HepG2 (cell line): ENCODE measurements around the gene PGGT1B. TPM values are rescaled to one million over a fixed set of nuclear protein-coding genes. Genes with fewer than 3 reads are reported as not detected.
A peak's percentile ranks its signal among the peaks of the same experiment; 100 is the strongest.

Experiments
- ATAC-seq: fragments of 200-7000 bp; cut with Tn5 transposase; 3 replicates; pipeline ENCODE4 v1.9.1; 2020; ENCODE audit warnings: mild to moderate bottlenecking, moderate library complexity
- BruUV-seq: library from RNA; stranded (reverse); fragments of 400-500 nt; replicated peaks from 2 replicates; lab custom pipeline; 2021; lab: Mats Ljungman, UMichigan
- CTCF ChIA-PET: fragments of 300-600 bp; formaldehyde crosslinking; extraction: SDS; loops from one replicate; lab custom pipeline; 2021; ENCODE audit warnings: low total read pairs, inconsistent platforms, low intra/inter-chr PET ratio; lab: Yijun Ruan, JAX
- POLR2A ChIA-PET: fragments of 350-600 bp; sonication (Branson Sonifier 250); formaldehyde crosslinking; loops from one replicate; lab custom pipeline; 2020; ENCODE audit warnings: antibody characterized with exemption, inconsistent platforms; lab: Yijun Ruan, JAX
- DNase-seq: peaks from one replicate; pipeline ENCODE4 v3.0.0-alpha.2; 2015; ENCODE audit warnings: low spot score
- FAIRE-seq: peaks from 3 replicates; lab custom pipeline; 2011; peaks lifted over from hg19 to GRCh38; lab: Jason Lieb, UNC
- H2AFZ ChIP-seq: one replicate; pipeline ENCODE4 v1.6.1; 2011; ENCODE audit warnings: low read length, inconsistent platforms
- H3K27ac ChIP-seq: fragments of 300-600 bp; 3 replicates; pipeline ENCODE4 v1.8.0; 2011; ENCODE audit warnings: mixed run types, mild to moderate bottlenecking, mixed read lengths, low read length, inconsistent platforms; ENCODE audit not compliant: insufficient read depth; ENCODE audit errors: extremely low read length
- H3K27me3 ChIP-seq, 2 experiments: fragments of 200-600 bp in 1 of 2; 2 replicates in 1 of 2; 3 replicates in 1 of 2; pipeline versions ENCODE4 v1.6.0 to v1.8.0; 2011; ENCODE audit warnings: low read length in 2 of 2, mild to moderate bottlenecking in 2 of 2, moderate library complexity in 2 of 2, inconsistent platforms in 1 of 2; ENCODE audit not compliant: insufficient read depth in 2 of 2, control insufficient read depth in 1 of 2
- H3K36me3 ChIP-seq, 2 experiments: fragments of 200-600 bp in 1 of 2; replicated peaks in 1 of 2; 2 replicates in 1 of 2; 3 replicates in 1 of 2; pipeline versions ENCODE4 v1.5.1 to v1.8.0; 2011; ENCODE audit warnings: low read length in 2 of 2, inconsistent platforms in 1 of 2; ENCODE audit not compliant: insufficient read depth in 2 of 2, control insufficient read depth in 1 of 2
- H3K4me1 ChIP-seq: 2 replicates; pipeline ENCODE4 v1.5.1; 2012; ENCODE audit warnings: low read length, inconsistent platforms; ENCODE audit not compliant: insufficient read depth
- H3K4me2 ChIP-seq: 2 replicates; pipeline ENCODE4 v1.6.0; 2011; ENCODE audit warnings: low read depth, low read length, inconsistent platforms
- H3K4me3 ChIP-seq, 3 experiments: fragments of 200-600 bp in 1 of 3; sonication (generic), shearing (Covaris generic) in 1 of 3; replicated peaks in 1 of 3; 2 replicates each; pipeline ENCODE4 v1.5.1; 2011 to 2016; ENCODE audit warnings: low read length in 3 of 3, inconsistent platforms in 2 of 3, low read depth in 2 of 3, mild to moderate bottlenecking in 2 of 3, control low read depth in 1 of 3, mixed read lengths in 1 of 3; ENCODE audit not compliant: insufficient read depth in 1 of 3
- H3K79me2 ChIP-seq: one replicate; pipeline ENCODE4 v1.6.1; 2011; ENCODE audit warnings: low read length, inconsistent platforms; ENCODE audit not compliant: insufficient read depth
- H3K9ac ChIP-seq: 2 replicates; pipeline ENCODE4 v1.6.0; 2011; ENCODE audit warnings: mild to moderate bottlenecking, low read depth, low read length, inconsistent platforms; ENCODE audit not compliant: insufficient read depth
- H3K9me3 ChIP-seq: 2 replicates; pipeline ENCODE4 v1.5.1; 2012; ENCODE audit warnings: mild to moderate bottlenecking, low read length
- H4K20me1 ChIP-seq: 2 replicates; pipeline ENCODE4 v1.6.0; 2011; ENCODE audit warnings: inconsistent platforms, mild to moderate bottlenecking, low read length, moderate library complexity; ENCODE audit not compliant: insufficient read depth
- ASH2L ChIP-seq: fragments of 300-600, 200-600 bp; sonication (generic); IDR thresholded peaks from 2 replicates; pipeline ENCODE4 v1.7.0; 2017; ENCODE audit warnings: low read depth, mild to moderate bottlenecking, moderate library complexity, mixed read lengths, low read length; ENCODE audit not compliant: insufficient read length
- DNMT1 ChIP-seq: sonication (generic); formaldehyde crosslinking; IDR thresholded peaks from 2 replicates; pipeline ENCODE4 v1.5.1; 2020; ENCODE audit warnings: mild to moderate bottlenecking, missing genetic modification reagents
- KDM3A ChIP-seq: IDR thresholded peaks from 2 replicates; pipeline ENCODE4 v1.6.1; 2018; ENCODE audit warnings: low read depth, missing compliant biosample characterization
- MAFK ChIP-seq, 2 experiments: IDR thresholded peaks in 1 of 2; conservative IDR thresholded peaks in 1 of 2; 2 replicates each; pipeline ENCODE4 v1.6.1; 2011; ENCODE audit warnings: improper control_type of control experiment in 2 of 2, low read length in 2 of 2
- MLLT10 ChIP-seq: sonication (generic); formaldehyde crosslinking; IDR thresholded peaks from 2 replicates; pipeline ENCODE4 v1.4.0; 2020; ENCODE audit warnings: missing genetic modification reagents
- NCOA1 ChIP-seq: sonication (generic); formaldehyde crosslinking; IDR thresholded peaks from 2 replicates; pipeline ENCODE4 v1.9.0; 2021; ENCODE audit warnings: missing genetic modification reagents
- NFE2L2 ChIP-seq: fragments of 150-350 bp; IDR thresholded peaks from 2 replicates; pipeline ENCODE4 v1.6.1; 2014; ENCODE audit warnings: low read length
- NFYB ChIP-seq: sonication (generic); formaldehyde crosslinking; IDR thresholded peaks from 2 replicates; pipeline ENCODE4 v1.4.0; 2020; ENCODE audit warnings: missing genetic modification reagents
- NONO ChIP-seq, 2 experiments: fragments of 450-650 bp in 1 of 2; sonication (generic) in 1 of 2; formaldehyde crosslinking in 1 of 2; IDR thresholded peaks in 1 of 2; conservative IDR thresholded peaks in 1 of 2; 2 replicates each; pipeline versions ENCODE4 v1.6.1 to v1.8.0; 2017 to 2022; ENCODE audit warnings: mild to moderate bottlenecking in 1 of 2, missing genetic modification reagents in 1 of 2, moderate library complexity in 1 of 2
- PAF1 ChIP-seq: IDR thresholded peaks from 2 replicates; pipeline ENCODE4 v1.6.1; 2016; ENCODE audit warnings: missing genetic modification reagents, missing compliant biosample characterization
- THAP11 ChIP-seq: IDR thresholded peaks from 2 replicates; pipeline ENCODE4 v1.6.1; 2016; ENCODE audit warnings: missing biosample characterization, missing genetic modification reagents
- ZNF335 ChIP-seq: sonication (generic); formaldehyde crosslinking; IDR thresholded peaks from 2 replicates; pipeline ENCODE4 v1.4.0; 2020; ENCODE audit warnings: missing genetic modification reagents
- ZNF556 ChIP-seq: sonication (generic); formaldehyde crosslinking; IDR thresholded peaks from 2 replicates; pipeline ENCODE4 v1.4.0; 2020; ENCODE audit warnings: mild to moderate bottlenecking, missing genetic modification reagents, borderline replicate concordance
- ZNF7 ChIP-seq: IDR thresholded peaks from 2 replicates; pipeline ENCODE4 v1.6.1; 2016; ENCODE audit warnings: missing biosample characterization, missing genetic modification reagents
- ZSCAN20 ChIP-seq: sonication (generic); formaldehyde crosslinking; IDR thresholded peaks from 2 replicates; pipeline ENCODE4 v1.4.0; 2020; ENCODE audit warnings: missing genetic modification reagents, mild to moderate bottlenecking, borderline replicate concordance
- WGBS: methylation state at CpG from one replicate; pipeline ENCODE4 v1.1.6; 2017; ENCODE audit warnings: low lambda C conversion rate; 5-methylcytosine and 5-hydroxymethylcytosine counted together
- in situ Hi-C: cut with HindIII; loops from 2 replicates; pipeline ENCODE4 v1.10.0; 2017; ENCODE audit warnings: low pct_unique_long_range_greater_than_20kb; ENCODE audit not compliant: extremely low pct_ligation_motif_present
- intact Hi-C: fragments of 100-400 bp; cut with micrococcal nuclease; formaldehyde crosslinking; loops from one replicate; pipeline ENCODE4 v1.10.0; 2022; ENCODE audit not compliant: unreplicated experiment
- polyA plus RNA-seq, 8 experiments: library from polyadenylated mRNA; depleted of rRNA in 3 of 8; stranded (reverse) in 7 of 8; unstranded in 1 of 8; fragments of >200 nt; fragmentation: Illumina TruSeq in 4 of 8; extraction: Trizol in 4 of 8; gene quantifications; 2 replicates each; pipeline versions ENCODE4 v1.2.1 to v1.2.3, GENCODE V29; 2011 to 2016; ENCODE audit warnings: low read depth in 4 of 8, missing spikeins in 1 of 8, mixed read lengths in 1 of 8; ENCODE audit not compliant: insufficient read depth in 1 of 8
- total RNA-seq, 5 experiments: library from RNA; depleted of rRNA; stranded (reverse); fragments of >200 nt; fragmentation: Illumina TruSeq; extraction: Trizol; gene quantifications; 2 replicates each; pipeline ENCODE4 v1.2.3, GENCODE V29; 2016; ENCODE audit warnings: low read depth in 1 of 5
- TF ChIP-seq, protein P1 (sequence below): IDR thresholded peaks from 2 replicates; pipeline ENCODE4 v1.6.1; 2012; ENCODE audit warnings: inconsistent platforms
- TF ChIP-seq, protein P2 (sequence below): sonication (generic); formaldehyde crosslinking; IDR thresholded peaks from 2 replicates; pipeline ENCODE4 v1.4.0; 2020; ENCODE audit warnings: missing genetic modification reagents, borderline replicate concordance

Gene PGGT1B
- total and polyA plus RNA-seq, 2 of the 13 experiments (the other 11 are each of a cell fraction or from before 2014, with no cell fraction given): 2.4 to 42.7 TPM

DNA sequence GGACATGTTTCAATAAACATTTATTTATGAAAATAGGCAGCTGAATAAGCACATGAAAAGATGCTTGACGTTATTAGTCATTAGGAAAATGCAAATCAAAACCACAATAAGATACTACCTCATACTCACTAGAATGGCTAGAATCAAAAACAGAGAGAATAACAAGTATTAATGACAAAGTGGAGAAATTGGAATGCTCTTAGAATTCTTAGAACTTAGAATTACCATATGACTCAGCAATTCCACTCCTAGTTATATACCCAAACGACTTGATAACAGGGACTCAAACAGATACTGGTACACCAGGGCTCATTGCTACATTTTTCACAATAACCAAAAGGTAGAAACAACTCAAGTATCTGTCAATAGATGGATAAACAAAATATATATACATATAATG, 77.9 kb downstream of the PGGT1B start:
- Histone ChIP-seq H3K4me3 (no peak overlapping the region), H3K4me2 (no peak overlapping the region), H3K4me1 (peaks cover 3% of the 10 kb centered on the region; the same call in 1 of the 2 replicates), H3K9me3 (no peaks in the 10 kb centered on the region), H4K20me1 (no peaks in the 10 kb centered on the region), H3K9ac (no peak overlapping the region), H3K27ac (no peak overlapping the region), H2AFZ (no peak overlapping the region), H3K27me3 (peaks cover 3 to 25% of the 10 kb centered on the region in 2 experiments; a peak in 3 of 5 replicates), H3K79me2 (no peaks in the 10 kb centered on the region), H3K36me3 (no peaks in the 10 kb centered on the region)
- in situ Hi-C loops: no loop called here
- intact Hi-C loops: loop anchor here (5.0 kb wide), 1 partner anchor 58 kb away; no protein-coding TSS in a partner anchor
- no peak for DNase-seq
- BruUV-seq: no TSS peak
- ChIA-PET CTCF (no interaction called here), POLR2A (no interaction called here)
- no peak for ATAC-seq
- 30% methylated on average over 2 of the region's 2 CpGs for WGBS
- TF ChIP-seq THAP11 (CRISPR knock-in tag): no peak
- no peak for TF ChIP-seq PAF1 (CRISPR knock-in tag)
- TF ChIP-seq MLLT10 (CRISPR knock-in tag): no peak
- TF ChIP-seq ASH2L: no peak
- TF ChIP-seq ZSCAN20: no peak
- TF ChIP-seq, protein P1, sequence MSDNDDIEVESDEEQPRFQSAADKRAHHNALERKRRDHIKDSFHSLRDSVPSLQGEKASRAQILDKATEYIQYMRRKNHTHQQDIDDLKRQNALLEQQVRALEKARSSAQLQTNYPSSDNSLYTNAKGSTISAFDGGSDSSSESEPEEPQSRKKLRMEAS: no peak
- TF ChIP-seq NONO (IDR thresholded peaks at IDR 0.05): no peak
- TF ChIP-seq NONO (CRISPR knock-in tag; conservative IDR thresholded peaks at IDR 0.05): no peak
- TF ChIP-seq ZNF335 (CRISPR knock-in tag): no peak
- peak; percentile 62 for TF ChIP-seq NFE2L2
- no peak for TF ChIP-seq KDM3A
- TF ChIP-seq NCOA1 (CRISPR knock-in tag): no peak
- TF ChIP-seq, protein P2, sequence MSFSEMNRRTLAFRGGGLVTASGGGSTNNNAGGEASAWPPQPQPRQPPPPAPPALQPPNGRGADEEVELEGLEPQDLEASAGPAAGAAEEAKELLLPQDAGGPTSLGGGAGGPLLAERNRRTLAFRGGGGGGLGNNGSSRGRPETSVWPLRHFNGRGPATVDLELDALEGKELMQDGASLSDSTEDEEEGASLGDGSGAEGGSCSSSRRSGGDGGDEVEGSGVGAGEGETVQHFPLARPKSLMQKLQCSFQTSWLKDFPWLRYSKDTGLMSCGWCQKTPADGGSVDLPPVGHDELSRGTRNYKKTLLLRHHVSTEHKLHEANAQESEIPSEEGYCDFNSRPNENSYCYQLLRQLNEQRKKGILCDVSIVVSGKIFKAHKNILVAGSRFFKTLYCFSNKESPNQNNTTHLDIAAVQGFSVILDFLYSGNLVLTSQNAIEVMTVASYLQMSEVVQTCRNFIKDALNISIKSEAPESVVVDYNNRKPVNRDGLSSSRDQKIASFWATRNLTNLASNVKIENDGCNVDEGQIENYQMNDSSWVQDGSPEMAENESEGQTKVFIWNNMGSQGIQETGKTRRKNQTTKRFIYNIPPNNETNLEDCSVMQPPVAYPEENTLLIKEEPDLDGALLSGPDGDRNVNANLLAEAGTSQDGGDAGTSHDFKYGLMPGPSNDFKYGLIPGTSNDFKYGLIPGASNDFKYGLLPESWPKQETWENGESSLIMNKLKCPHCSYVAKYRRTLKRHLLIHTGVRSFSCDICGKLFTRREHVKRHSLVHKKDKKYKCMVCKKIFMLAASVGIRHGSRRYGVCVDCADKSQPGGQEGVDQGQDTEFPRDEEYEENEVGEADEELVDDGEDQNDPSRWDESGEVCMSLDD (CRISPR knock-in tag): no peak
- no peak for TF ChIP-seq DNMT1 (CRISPR knock-in tag)
- TF ChIP-seq NFYB (CRISPR knock-in tag): no peak
- TF ChIP-seq ZNF7 (CRISPR knock-in tag): no peak
- peak in 1 of 2 experiments; percentile 40; a peak in 2 of 4 replicates for TF ChIP-seq MAFK (conservative IDR thresholded peaks at IDR 0.05 in 1 of 2, IDR thresholded peaks at IDR 0.05 in 1 of 2; ENCODE audit: low read length in 2 of 2)
- TF ChIP-seq ZNF556 (CRISPR knock-in tag): no peak
- no peak for FAIRE-seq
